ENCODE data around the gene TCAIM.
"Not testable (repeated sequence)": the region's sequence is repeated elsewhere in the genome, so short reads cannot be mapped to it uniquely, and the experiment has no call there.

Gene TCAIM

DNA sequence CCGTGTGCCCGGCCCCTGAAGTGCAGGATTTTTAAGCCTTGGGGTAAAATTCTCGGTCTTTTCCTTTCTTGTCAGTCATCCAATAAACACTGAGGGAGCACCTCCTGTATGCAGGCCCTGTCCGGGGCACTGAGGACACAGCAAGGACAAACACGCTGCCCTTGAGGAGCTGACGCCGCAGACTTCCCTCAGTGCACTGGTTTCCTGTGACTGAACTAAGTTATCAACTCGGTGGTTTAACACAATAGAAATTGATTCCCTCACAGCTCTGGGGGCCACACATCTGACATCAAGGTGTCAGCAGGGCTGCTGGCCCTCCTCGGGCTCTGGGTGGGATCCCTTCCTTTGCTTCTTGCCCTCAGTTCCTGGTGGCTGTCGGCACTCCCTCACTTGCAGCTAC lies 73.8 kb downstream of the TCAIM start:
- TF ChIP-seq, protein P1, sequence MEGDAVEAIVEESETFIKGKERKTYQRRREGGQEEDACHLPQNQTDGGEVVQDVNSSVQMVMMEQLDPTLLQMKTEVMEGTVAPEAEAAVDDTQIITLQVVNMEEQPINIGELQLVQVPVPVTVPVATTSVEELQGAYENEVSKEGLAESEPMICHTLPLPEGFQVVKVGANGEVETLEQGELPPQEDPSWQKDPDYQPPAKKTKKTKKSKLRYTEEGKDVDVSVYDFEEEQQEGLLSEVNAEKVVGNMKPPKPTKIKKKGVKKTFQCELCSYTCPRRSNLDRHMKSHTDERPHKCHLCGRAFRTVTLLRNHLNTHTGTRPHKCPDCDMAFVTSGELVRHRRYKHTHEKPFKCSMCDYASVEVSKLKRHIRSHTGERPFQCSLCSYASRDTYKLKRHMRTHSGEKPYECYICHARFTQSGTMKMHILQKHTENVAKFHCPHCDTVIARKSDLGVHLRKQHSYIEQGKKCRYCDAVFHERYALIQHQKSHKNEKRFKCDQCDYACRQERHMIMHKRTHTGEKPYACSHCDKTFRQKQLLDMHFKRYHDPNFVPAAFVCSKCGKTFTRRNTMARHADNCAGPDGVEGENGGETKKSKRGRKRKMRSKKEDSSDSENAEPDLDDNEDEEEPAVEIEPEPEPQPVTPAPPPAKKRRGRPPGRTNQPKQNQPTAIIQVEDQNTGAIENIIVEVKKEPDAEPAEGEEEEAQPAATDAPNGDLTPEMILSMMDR (IDR thresholded peaks at IDR 0.05; ENCODE audit: insufficient read depth, low read depth, low read length, missing control alignments), result no peak

DNA sequence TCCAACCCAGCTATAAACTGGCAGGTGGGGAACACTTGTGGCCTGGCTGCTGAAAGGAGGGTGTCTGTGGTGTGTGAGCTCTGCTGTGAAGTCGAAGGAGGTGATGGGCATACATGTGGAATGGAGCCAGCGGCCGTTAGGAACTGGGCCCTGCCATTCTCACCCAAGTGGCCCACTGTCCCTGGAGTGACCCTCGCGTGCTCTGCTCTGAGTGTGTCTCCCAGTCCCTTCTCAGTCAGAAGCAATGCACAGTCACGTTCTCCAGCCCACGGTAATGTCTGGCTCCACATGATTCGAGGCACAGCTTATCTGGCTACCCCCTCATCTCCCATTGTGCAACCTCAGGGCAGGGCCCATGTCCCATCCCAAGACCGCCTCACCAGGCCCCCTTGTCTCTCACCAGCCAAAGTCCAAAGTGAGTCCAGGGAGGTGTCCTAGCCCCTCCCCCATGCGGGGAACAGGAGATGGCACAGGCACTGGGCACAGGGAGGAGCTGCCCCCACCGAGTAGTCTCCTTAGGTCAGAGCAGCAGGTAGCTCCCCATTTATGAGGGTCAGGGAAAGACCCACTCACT lies 76.0 kb downstream of the TCAIM start:
- no peak overlapping the region for H3K4me3 ChIP-seq (ENCODE audit: low read depth, low read length)
- DNase-seq (ENCODE audit: low read depth), result no peak
- TF ChIP-seq, protein P1 (IDR thresholded peaks at IDR 0.05; ENCODE audit: insufficient read depth, low read depth, low read length, missing control alignments), result no peak

More for the DNA sequence above, 73.8 kb downstream of the TCAIM start:
- no peak for DNase-seq (ENCODE audit: low read depth)
- H3K4me3 ChIP-seq (ENCODE audit: low read depth, low read length), result no peak overlapping the region

DNA sequence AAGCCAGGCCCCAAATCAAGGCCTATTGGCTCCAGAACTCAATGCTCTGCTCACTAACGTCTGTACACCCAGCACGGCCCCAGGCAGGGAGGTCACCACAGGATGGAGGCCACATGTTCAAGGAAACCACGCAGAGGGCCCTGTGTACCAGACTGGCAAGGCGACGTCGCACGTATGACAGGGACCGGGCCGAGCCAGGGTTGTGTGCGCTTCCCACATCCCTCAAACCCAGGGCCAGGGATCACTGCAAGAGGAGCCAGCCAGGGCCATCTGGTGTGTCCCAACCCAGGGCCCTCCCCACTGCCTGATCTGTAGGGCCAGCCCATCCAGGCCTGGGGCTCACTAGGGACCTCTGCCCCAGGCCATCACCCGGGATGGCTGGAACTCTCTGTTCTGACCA lies 76.9 kb downstream of the TCAIM start:
- no peak for DNase-seq (ENCODE audit: low read depth)
- H3K4me3 ChIP-seq (ENCODE audit: low read depth, low read length), result no peak overlapping the region
- TF ChIP-seq, protein P1 (IDR thresholded peaks at IDR 0.05; ENCODE audit: insufficient read depth, low read depth, low read length, missing control alignments), result no peak

DNA sequence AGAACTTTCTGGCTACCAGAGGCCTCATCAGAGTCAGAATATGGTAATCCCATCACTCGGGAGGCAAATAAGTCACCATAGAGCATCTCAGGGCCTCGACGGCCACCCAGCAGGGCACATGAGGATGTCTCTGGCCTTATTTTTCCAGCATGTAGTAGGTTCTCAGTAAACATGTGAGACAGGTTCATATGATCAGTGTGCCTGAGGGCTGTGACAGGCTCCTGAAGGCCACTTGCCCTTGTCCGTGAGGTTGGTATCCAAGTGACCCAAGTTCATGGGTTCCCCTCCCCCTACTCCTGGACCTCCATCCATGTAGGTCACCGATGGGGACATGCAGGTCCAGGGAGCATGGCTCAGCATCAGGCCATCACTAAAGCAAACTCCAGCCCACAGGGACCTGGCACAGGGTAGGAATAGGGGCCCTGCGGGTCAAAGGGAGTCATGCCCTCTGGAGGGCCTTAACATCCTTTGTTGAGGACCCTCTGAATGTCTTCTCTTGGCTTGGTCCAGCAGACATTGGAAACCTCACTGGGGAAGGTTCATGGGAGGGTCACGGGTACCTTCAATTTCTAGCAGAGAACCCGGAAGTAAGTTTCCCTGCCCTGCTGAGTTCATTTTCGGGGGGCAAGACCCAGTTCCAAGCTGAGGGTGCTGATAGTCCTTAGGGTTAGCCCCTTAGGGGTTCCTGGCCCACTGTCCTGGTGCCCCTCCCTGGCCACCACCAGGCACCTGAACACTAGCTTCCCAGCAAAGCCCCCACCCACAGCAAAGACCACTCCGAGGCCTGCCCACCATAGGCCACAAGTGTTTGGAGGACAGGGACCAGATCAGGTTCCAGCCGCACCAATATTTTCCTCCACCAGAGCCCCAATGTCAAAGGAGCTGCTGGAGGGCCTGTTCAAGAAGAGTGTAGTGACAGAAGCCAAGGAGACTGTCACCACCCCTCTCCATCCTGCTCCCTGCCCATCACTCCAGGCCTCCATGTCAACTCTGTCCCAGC lies 77.8 kb downstream of the TCAIM start:
- DNase-seq (ENCODE audit: low read depth), result no peak
- TF ChIP-seq, protein P1 (IDR thresholded peaks at IDR 0.05; ENCODE audit: insufficient read depth, low read depth, low read length, missing control alignments), result no peak
- H3K4me3 ChIP-seq (ENCODE audit: low read depth, low read length), result no peak overlapping the region

DNA sequence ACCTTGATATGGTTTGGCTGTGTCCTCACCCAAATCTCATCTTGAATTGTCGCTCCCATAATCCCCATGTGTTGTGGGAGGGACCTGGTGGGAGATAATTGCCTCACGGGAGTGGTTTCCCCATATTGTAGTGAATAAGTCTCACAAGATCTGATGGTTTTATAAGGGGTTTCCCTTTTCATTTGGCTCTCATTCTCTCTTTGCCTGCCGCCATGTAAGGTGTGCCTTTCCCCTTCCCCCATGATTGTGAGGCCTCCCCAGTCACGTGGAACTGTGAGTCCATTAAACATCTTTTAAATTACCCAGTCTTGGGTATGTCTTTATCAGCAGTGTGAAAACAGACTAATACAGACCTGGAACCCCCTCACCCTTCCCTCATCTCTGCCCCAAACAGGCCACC lies 79.6 kb downstream of the TCAIM start:
- DNase-seq (ENCODE audit: low read depth); H3K4me3 ChIP-seq (ENCODE audit: low read depth, low read length): not testable (repeated sequence)

DNA sequence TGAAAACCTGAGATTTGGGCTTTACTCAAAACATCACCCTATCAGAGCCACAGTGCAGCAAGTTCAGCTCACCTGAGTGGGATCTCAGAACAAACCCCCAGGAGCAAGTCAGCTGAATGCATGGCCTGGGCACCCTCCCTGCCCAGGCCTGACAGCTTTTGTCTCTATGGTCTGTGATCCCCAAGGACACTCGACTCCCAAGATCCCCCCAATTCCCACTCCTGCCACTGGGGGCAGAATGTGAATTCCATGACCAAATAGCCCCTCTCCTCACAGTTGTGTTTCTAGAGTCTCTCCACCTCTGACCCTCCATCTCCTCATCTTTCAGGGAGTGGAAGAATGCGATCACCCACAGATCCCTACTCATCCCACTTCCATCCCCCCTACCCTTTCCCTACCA lies 80.0 kb downstream of the TCAIM start:
- no peak overlapping the region for H3K4me3 ChIP-seq (ENCODE audit: low read depth, low read length)
- TF ChIP-seq, protein P1 (IDR thresholded peaks at IDR 0.05; ENCODE audit: insufficient read depth, low read depth, low read length, missing control alignments), result peak; percentile 32
- DNase-seq (ENCODE audit: low read depth), result no peak

DNA sequence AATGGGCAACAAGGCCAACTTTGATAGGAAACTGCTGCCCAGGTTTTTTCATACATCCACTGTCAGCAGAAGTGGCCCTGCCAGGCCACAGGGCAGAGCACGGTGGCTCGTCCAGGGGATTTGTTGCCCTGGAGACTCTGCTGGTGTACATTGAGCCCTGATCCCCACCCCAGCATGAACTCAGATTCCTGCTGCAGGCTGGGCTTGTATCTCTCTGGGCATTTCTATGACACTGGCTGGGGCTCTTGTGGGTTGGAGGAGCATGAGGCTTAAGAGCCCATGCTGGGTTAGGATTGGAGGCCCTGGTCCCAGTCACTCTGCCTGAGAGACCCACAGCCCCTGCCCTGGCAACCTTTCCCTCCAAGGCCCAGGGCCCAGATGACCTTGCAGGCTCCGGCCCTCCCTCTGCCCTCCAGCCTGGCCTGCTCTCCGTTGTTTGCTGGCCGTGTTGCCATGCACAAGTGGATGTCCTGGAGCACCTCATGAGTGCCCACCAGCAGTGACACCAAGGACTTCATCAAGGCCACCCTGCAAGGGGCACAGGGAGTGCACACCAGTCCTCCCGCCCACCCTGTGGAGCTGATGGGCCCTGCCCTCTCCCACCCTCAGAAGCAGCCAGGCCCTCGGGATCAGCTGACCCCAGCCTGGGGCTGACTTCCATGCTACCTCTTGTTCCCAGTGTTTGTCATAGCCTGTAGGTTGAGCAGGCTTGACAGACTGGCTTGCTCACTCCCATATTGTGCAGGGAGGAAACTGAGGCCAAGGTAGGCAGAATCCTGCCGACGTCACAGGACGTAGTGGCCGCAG lies 80.8 kb downstream of the TCAIM start:
- DNase-seq (ENCODE audit: low read depth), result no peak
- TF ChIP-seq, protein P1 (IDR thresholded peaks at IDR 0.05; ENCODE audit: insufficient read depth, low read depth, low read length, missing control alignments), result no peak

More for the DNA sequence above, 80.8 kb downstream of the TCAIM start:
- no peak overlapping the region for H3K4me3 ChIP-seq (ENCODE audit: low read depth, low read length)

Measured in GM12865 (cell line).